ENCODE measurements around the gene IQGAP2.
"Not testable (repeated sequence)": the region's sequence is repeated elsewhere in the genome, so short reads cannot be mapped to it uniquely, and the experiment has no call there.

Gene IQGAP2

DNA sequence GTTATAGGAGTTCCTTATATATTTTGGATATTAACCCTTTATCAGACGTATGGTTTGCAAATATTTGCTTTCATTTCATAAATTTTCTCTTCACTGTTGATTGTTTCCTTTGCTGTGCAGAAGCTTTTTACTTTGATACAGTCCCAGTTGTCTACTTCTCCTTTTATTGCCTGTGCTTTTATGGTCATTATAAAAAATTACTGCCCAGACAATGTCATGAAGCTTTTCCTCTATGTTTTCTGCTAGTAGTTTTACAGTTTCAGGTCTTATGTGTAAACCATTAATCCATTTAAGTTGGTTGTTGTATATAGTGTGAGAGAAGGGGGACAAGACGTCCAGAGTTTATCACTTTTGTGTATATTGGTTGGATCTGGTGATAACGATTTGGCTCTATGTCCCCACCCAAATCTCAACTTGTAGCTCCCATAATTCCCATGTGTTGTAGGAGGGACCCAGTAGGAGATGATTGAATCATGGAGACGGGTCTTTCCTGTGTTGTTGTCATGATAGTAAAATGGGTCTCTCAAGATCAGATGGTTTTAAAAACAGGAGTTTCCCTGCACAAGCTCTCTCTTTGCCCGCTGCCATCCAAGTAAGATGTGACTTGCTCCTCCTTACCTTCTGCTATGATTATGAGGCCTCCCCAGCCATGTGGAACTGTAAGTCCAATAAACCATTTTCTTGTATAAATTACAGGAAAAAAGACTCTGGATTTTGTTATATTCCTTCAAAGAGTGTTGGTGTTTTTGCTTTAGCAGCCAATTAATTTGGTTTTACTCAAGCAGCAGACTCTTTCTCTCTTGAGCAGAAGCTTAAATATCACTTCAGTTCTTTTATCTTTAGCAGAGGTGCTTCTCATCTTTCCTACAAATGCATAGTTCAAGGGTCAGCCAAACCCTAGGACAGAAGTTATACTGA lies 326.5 kb downstream of the IQGAP2 start:
- DNase-seq, result no peak

DNA sequence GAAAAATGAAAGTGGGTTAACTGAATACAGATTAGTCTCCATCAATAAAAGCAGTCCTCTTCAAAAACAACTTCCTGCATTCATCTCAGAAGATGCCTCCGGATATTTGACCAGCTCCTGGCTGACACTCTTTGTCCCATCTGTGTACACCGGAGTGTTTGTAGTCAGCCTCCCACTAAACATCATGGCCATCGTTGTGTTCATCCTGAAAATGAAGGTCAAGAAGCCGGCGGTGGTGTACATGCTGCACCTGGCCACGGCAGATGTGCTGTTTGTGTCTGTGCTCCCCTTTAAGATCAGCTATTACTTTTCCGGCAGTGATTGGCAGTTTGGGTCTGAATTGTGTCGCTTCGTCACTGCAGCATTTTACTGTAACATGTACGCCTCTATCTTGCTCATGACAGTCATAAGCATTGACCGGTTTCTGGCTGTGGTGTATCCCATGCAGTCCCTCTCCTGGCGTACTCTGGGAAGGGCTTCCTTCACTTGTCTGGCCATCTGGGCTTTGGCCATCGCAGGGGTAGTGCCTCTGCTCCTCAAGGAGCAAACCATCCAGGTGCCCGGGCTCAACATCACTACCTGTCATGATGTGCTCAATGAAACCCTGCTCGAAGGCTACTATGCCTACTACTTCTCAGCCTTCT lies 329.4 kb downstream of the IQGAP2 start:
- DNase-seq, result peak; percentile 16

DNA sequence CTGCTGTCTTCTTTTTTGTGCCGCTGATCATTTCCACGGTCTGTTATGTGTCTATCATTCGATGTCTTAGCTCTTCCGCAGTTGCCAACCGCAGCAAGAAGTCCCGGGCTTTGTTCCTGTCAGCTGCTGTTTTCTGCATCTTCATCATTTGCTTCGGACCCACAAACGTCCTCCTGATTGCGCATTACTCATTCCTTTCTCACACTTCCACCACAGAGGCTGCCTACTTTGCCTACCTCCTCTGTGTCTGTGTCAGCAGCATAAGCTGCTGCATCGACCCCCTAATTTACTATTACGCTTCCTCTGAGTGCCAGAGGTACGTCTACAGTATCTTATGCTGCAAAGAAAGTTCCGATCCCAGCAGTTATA lies 329.9 kb downstream of the IQGAP2 start:
- peak; percentile 58 for DNase-seq

DNA sequence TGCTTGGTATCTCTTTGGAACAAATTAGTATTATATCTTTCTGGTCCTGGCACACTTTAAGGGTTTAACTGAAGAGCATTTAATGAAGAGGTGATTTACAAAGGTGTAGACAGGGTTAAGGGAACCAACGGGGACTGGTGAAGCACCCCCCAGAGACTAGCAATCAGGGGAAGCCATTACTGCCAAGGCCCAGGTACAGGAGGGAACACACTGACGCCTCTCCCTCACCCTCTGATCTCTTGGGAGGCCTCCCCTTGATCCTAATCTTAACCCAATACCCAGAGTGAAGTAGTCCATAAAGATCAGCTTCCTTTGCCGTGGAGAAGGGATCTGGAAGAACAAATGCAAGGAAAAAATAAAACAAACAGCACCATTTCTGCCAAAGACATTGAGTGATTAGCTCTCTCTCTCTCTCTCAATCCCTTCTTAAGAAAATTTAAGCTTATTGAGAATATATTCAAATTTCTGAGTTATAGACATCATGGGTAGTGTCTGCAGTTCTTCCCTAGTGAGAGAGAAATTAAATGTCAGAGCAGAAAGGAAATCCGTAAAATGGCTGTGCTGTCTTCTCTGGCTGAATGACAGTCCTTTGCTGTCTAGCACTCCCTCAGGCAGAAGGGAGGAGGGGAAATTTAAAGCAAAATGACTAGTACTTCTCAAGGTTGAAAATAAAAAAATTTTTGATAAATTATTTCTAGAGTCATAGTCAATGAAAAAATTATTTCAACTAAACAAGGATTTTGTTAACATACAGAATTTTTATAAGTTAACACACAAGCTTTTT lies 332.9 kb downstream of the IQGAP2 start:
- no peak for DNase-seq

DNA sequence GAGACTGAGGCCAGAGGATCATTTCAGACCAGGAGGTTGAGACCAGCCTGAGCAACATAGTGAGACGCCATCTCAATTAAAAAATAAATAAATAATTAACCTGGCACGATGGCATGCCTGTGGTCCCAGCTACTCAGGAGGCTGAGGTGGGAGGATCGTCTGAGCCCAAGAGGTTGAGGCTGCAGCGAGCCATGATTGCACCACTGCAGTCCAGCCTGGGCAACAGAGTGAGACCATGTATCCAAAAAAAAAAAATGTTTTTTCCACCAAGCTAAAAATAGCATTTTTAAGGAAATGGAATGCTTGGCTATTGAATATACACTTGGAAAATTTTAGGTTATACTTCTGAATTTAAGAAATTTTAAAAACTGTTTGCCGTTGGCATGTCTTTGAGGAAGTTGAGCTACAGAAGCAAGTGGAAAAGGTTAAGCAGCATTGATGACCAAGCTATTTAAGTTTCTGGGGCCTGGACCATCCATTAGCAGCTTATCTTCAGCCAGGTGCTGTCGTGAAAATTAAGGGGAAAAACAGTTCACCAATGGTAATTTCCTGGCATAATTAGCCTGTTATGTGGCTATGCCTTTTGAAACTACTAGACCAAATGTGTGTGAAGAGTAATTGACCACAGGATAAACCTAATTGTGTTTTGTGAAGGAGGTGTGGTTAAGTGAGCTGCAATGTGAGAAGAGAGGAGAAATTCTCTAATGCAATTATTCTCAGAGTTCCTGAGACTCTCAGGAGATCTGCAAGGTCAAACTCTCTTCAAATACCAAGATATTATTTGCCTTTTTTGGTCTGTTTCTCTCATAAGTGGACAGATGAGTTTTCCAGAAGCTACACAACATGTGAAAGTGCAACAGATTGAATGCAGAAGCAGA lies 333.8 kb downstream of the IQGAP2 start:
- DNase-seq, result no peak

DNA sequence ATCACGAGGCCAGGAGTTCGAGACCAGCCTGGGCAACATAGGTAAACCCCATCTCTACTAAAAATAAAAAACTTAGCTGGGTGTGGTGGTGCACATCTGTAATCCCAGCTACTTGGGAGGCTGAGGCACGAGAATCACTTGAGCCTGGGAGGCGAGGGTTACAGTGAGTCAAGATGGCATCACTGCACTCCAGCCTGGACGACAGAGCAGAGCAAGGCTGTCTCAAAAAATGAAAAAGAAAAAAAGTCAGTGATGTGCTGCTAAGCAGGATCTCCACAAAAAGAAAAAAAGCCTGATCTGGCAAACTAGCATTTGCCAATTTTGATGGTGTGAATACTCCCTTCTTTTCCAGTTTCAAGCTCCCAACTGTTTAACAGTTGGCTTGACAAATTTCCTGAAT lies 334.8 kb downstream of the IQGAP2 start:
- no peak for DNase-seq

DNA sequence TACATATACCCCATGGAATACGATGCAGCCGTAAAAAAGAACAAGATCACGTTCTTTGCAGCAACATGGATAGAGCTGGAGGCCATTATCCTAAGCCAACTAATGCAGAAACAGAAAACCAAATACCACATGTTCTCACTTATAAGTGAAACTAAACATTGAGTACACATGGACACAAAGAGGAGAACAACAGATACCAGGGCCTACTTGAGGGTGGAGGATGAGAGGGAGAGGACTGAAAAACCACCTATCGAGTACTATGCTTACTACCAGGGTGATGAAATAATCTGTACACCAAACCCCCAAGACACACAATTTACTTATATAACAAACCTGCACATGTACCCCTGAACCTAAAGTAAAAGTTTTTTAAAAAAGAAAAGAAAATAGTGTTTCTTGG lies 338.4 kb downstream of the IQGAP2 start:
- DNase-seq, result not testable (repeated sequence)

DNA sequence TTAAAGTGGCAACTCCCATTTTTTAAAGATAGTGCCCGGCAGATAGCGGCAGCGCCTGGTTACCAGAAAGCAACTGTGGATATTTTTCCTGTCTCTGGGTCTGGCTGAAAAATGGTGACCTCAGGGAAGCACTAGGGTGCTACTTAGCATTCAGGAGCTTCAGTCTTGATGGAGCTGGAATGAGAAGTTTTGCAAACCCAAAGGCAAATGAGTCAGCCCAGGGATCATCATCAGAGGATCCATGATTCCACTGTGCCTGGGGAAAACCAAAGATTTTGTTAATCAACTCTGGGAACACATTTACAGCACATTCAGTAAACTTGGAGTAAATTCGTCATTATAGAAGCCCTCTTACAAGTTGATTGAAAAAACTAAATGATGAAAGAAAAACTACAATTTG lies 339.5 kb downstream of the IQGAP2 start:
- DNase-seq, result no peak

DNA sequence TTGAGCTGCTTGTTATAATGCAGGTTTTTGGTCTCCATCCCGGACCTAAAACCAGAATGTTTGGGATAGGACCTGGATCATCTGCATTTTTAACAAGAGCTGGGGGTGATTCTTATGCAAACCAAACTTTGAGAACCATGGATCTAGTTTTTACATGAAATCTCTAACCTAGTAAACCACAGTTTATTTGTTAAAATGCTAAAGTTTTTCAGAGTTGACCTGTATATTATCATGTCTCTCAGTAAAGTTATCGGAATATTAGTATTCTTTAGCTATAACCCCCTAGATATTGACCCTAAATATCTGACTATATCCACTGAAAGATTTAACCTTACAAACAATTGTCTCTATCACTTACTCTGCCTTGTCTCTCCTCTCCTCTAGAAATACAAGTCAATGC lies 341.5 kb downstream of the IQGAP2 start:
- DNase-seq, result no peak

DNA sequence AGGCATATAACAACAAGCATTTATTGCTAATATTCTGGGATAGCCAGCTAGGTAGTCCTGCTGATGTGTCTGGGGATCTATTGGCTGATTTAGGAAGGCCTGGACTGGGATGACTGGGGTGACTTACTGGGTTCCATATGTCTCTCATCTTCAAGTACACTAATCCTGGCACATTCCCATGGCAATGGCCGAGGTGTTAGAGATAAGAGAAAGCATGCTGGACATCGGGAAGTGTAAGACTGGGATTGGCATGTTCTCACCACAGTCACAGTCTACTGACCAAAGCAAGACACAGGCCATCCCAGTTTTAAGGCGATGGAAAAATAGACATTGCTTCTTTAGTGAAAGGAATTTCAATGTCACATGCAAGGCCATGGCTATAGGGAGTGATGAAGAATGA lies 342.6 kb downstream of the IQGAP2 start:
- DNase-seq, result no peak

DNA sequence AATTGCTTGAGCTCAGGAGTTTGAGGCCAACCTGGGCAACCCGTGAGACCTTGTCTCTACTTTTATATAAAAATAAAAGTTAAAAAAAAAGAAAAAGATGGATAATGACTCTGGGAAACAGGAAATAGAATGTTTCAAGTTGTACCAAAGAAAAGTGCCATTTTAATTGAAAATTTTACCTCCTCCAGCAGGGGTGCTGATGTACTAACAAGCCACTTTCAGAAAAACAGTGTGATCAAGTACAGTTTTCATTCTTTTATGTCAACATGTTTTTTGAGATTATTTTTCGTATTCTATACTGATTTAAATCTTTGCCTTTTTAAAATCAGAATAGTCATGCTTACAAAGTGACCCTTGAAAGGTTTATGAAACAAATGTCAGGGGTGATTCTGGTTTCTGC lies 343.6 kb downstream of the IQGAP2 start:
- DNase-seq, result no peak

DNA sequence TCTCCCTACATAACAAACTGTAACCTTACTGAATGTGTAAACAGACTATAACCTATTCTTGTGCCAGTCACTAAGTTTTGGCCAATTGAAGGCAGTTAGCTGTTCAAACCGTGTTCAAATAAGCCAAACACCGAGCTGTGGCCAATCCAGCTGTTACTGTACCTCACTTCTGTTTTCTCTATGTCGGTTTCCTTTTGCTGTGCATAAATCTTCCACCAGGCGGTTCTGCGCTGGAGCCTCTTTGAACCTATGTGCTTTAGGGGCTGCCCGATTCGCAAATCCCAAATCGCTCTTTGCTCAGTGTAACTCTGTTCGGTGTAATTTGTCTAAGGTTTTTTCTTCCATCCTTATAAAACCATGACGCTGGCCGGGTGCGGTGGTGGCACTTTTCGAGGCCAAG lies 344.6 kb downstream of the IQGAP2 start:
- DNase-seq, result no peak

DNA sequence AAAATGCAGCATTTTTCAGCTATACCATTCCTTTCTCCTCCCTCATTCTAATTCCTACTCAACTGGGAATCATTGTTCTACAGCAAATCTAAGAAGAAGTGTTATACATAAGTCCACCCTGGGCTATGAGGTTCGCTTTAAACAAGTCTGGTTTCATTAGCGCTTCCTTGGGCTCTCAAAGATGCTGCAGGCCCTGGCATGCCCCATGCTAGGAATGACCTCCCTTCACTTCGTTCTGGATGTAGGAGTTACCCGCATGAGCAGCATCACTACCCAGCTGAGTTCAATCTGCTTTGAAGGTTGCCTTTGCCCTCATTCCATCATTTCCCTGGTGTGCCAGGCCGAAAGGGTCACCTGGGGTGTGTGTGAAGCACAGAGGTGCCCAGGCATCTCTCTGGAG lies 348.2 kb downstream of the IQGAP2 start:
- DNase-seq, result no peak

DNA sequence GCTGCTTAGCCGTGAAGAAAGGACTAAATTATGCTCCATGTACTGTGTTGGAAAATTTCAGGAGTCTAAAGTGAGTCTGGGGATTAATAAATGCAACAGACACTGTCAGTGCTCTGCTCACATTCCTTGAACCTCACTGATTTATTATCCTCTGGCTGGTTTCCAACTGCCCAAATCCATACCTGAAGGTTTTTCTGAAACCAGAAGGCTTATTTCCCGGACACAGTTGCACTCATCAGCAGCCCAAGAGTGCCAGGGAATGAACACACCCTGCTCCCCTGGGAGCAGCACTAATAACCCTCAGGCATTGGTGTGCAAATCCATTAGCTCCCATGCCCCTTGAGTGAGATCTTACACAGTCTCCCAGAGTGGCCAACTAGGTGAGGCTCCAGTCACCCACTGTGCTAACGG lies 351.6 kb downstream of the IQGAP2 start:
- DNase-seq, result no peak

DNA sequence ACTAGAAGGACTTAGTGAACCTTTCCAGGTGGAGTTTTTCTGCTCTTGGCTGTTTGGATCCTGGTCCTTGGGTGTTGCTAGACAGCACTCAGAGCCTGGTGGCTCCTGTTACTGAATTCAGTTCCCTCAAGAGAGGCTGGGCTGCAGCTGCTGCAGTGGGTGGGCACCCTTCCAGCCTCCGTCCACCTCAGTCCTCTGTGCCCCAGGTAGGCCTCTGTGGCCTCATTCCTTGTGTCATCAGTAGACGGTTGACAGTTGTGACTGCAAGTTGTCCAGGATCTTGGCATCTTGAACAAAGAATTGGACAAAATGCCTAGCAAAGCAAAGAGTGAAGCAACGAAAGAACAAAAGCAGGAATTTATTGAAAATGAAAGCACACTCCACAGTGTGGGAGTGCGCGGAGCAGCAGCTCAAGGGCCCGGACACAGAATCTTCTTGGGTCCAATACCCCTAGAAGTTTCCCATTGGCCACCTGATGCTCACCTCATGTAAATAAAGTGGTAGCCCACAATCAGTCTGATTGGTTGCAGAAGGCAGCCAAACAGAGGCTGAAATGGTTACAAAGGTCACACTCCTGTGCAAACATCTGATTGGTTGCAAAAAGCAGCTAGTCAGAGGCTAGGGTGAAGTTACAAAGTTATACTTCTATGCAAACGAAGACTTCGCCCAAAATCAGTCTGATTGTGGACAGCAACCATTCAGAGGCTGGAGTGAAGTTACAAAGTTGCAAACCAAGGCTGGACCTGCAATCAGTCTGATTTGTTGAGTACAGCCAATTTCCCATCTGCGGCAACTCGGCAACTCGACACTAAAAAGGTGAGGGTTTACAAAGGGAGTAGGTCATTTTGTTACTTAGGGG lies 352.9 kb downstream of the IQGAP2 start:
- DNase-seq, result no peak

DNA sequence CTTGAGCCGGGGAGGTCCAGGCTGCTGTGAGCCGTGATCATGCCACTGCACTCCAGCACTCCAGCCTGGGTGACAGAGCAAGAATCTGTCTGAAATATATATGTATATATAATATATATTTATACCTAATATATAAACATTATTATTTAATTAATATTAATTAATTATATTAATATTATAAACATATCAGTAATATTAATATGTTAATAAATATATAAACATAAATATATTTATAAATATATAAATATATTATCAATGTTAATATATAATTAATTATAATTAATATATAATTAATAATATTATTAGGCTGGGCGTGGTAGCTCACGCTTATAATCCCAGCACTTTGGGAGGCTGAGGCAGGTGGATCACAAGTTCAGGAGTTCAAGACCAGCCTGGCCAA lies 354.0 kb downstream of the IQGAP2 start:
- DNase-seq, result no peak

All from CD4-positive, alpha-beta T cell treated with Interleukin-17A for 4 hours (primary cell).